Breast epithelium (tissue), 4 donors: ENCODE results near the gene KRTAP12-1. TPM values are rescaled to one million over a fixed set of nuclear protein-coding genes. Genes with fewer than 3 reads are reported as not detected.
"Not testable (repeated sequence)": the region's sequence is repeated elsewhere in the genome, so short reads cannot be mapped to it uniquely, and the experiment has no call there.

Source experiments
- DNase-seq, 2 donors: peaks; one replicate each; pipeline ENCODE4 v3.0.0-alpha.2; 2019; ENCODE audit warnings: low spot score in 2 of 2
- H3K27ac ChIP-seq, 2 donors: fragments of 200-600 bp; sonication (generic) in 1 of 2; one replicate each; pipeline ENCODE4 v1.5.1; 2016 to 2019; ENCODE audit warnings: mild to moderate bottlenecking in 1 of 2
- H3K27me3 ChIP-seq, 2 donors: fragments of 200-600 bp; sonication (generic) in 1 of 2; one replicate each; pipeline versions ENCODE4 v1.5.1 to v1.6.0; 2017 to 2019; ENCODE audit warnings: control low read depth in 1 of 2, mild to moderate bottlenecking in 1 of 2
- H3K36me3 ChIP-seq: fragments of 200-600 bp; one replicate; pipeline ENCODE4 v1.5.1; 2019
- H3K4me1 ChIP-seq, 2 donors: fragments of 200-600 bp; sonication (generic); one replicate each; pipeline ENCODE4 v1.5.1; 2016 to 2019; ENCODE audit warnings: control low read depth in 1 of 2
- H3K4me3 ChIP-seq, 3 donors: fragments of 200-600 bp; sonication (generic); 1 replicate in 2 of 3; 2 replicates in 1 of 3; pipeline ENCODE4 v1.5.1; 2016 to 2019; ENCODE audit warnings: mild to moderate bottlenecking in 3 of 3, moderate library complexity in 2 of 3
- H3K9me3 ChIP-seq, 2 donors: fragments of 200-600 bp; sonication (generic) in 1 of 2; one replicate each; pipeline ENCODE4 v1.5.1; 2016 to 2019; ENCODE audit warnings: control low read depth in 1 of 2
- POLR2A ChIP-seq: fragments of 450-650 bp; IDR thresholded peaks from one replicate; pipeline ENCODE4 v1.6.1; 2016; ENCODE audit warnings: antibody characterized with exemption, mild to moderate bottlenecking, moderate library complexity
- POLR2AphosphoS5 ChIP-seq, 3 donors: sonication (generic); formaldehyde crosslinking; IDR thresholded peaks; one replicate each; pipeline ENCODE4 v1.6.1; 2017; ENCODE audit warnings: antibody characterized with exemption in 3 of 3
- intact Hi-C: fragments of 100-400 bp; cut with DNase I; formaldehyde crosslinking; loops from one replicate; pipeline ENCODE4 v1.15.1; 2023; ENCODE audit warnings: low total_unique reads
- total RNA-seq, 3 donors: library from RNA; depleted of rRNA; stranded (reverse); fragments of >200 nt; gene quantifications; one replicate each; pipeline ENCODE4 v1.1.0, GENCODE V29; 2016
- TF ChIP-seq, protein P1 (sequence below), 3 donors: fragments of 450-650 bp; IDR thresholded peaks; one replicate each; pipeline ENCODE4 v1.5.1; 2016 to 2017; ENCODE audit warnings: antibody characterized with exemption in 3 of 3, mild to moderate bottlenecking in 3 of 3, moderate library complexity in 3 of 3

The KRTAP12-1 gene
- total RNA-seq, 3 donors from 2014 or later, result not detected

DNA sequence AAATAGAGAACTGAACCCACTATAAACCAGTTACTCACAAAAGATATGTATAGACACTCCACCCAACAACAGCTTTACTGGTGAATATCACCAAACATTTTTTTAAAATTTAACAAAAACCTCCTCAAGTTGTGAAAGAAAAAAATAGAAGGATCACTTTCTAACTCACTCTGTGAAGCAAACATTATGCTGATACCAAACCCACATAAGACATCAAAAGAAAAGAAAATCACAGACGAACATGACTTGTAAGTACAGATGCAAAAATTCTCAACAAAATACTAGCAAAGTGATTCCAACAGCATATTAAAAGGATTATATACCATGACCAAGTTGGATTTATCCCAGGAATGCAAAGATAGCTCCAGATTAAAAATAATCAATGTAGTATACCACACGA, 9.7 kb upstream of the KRTAP12-1 start:
- Histone ChIP-seq H3K36me3 (no peaks in the 10 kb centered on the region), H3K27me3 (peaks cover 0 to 30% of the 10 kb centered on the region in 2 donors), H3K4me3 (no peak overlapping the region), H3K9me3 (peaks cover 10 to 26% of the 10 kb centered on the region in 2 donors), H3K4me1 (no peaks in the 10 kb centered on the region), H3K27ac (no peak overlapping the region)
- no peak for DNase-seq
- TF ChIP-seq POLR2AphosphoS5 (IDR thresholded peaks at IDR 0.05) (no peak), POLR2A (no peak)
- TF ChIP-seq, protein P1, sequence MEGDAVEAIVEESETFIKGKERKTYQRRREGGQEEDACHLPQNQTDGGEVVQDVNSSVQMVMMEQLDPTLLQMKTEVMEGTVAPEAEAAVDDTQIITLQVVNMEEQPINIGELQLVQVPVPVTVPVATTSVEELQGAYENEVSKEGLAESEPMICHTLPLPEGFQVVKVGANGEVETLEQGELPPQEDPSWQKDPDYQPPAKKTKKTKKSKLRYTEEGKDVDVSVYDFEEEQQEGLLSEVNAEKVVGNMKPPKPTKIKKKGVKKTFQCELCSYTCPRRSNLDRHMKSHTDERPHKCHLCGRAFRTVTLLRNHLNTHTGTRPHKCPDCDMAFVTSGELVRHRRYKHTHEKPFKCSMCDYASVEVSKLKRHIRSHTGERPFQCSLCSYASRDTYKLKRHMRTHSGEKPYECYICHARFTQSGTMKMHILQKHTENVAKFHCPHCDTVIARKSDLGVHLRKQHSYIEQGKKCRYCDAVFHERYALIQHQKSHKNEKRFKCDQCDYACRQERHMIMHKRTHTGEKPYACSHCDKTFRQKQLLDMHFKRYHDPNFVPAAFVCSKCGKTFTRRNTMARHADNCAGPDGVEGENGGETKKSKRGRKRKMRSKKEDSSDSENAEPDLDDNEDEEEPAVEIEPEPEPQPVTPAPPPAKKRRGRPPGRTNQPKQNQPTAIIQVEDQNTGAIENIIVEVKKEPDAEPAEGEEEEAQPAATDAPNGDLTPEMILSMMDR (IDR thresholded peaks at IDR 0.05), result no peak
- intact Hi-C loops, result no loop called here

DNA sequence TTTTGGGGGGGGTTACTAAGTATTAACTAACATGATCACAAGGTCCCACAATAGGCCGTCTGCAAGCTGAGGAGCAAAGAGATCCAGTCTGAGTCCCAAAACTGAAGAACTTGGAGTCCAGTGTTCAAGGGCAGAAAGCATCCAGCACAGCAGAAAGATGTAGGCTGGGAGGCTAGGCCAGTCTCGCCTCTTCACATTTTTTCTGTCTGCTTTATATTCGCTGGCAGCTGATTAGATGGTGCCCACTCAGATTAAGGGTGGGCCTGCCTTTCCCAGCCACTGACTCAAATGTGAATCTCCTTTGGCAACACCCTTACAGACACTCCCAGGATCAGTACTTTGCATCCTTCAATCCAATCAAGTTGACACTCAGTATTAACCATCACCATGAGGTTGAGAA, 7.8 kb upstream of the KRTAP12-1 start:
- H3K27ac ChIP-seq, intact Hi-C loops, H3K4me1 ChIP-seq, H3K4me3 ChIP-seq, DNase-seq, H3K36me3 ChIP-seq: not testable (repeated sequence)
- peaks cover 0 to 31% of the 10 kb centered on the region in 2 donors for H3K27me3 ChIP-seq
- H3K9me3 ChIP-seq, result peaks cover 10 to 26% of the 10 kb centered on the region in 2 donors

DNA sequence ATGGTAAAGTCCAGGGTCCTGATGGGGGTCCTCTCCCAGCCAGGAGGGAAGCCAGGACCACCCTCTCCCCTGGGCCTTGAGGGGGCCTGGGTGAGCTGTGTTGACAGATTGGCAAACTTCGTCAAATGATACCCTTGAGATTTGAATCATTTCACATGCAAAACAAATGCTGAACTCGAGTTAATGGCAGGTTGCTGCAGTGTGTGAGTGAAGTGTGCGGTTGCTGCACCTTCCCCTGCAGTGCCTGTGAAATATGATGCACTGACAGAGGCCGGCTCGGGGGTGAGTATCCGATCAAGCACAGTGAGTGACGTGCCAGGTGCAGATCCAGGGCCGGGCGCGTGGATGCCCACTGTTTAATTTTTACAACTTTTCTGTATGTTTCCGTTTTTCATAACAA, 5.7 kb upstream of the KRTAP12-1 start:
- Histone ChIP-seq H3K27me3 (peaks cover 0 to 31% of the 10 kb centered on the region in 2 donors), H3K4me3 (no peak overlapping the region), H3K36me3 (no peaks in the 10 kb centered on the region), H3K27ac (no peak overlapping the region), H3K4me1 (no peaks in the 10 kb centered on the region), H3K9me3 (peaks cover under 1 to 10% of the 10 kb centered on the region in 2 donors)
- no peak for DNase-seq
- intact Hi-C loops, result no loop called here
- TF ChIP-seq, protein P1 (IDR thresholded peaks at IDR 0.05), result no peak
- TF ChIP-seq POLR2A (no peak), POLR2AphosphoS5 (IDR thresholded peaks at IDR 0.05) (no peak)

DNA sequence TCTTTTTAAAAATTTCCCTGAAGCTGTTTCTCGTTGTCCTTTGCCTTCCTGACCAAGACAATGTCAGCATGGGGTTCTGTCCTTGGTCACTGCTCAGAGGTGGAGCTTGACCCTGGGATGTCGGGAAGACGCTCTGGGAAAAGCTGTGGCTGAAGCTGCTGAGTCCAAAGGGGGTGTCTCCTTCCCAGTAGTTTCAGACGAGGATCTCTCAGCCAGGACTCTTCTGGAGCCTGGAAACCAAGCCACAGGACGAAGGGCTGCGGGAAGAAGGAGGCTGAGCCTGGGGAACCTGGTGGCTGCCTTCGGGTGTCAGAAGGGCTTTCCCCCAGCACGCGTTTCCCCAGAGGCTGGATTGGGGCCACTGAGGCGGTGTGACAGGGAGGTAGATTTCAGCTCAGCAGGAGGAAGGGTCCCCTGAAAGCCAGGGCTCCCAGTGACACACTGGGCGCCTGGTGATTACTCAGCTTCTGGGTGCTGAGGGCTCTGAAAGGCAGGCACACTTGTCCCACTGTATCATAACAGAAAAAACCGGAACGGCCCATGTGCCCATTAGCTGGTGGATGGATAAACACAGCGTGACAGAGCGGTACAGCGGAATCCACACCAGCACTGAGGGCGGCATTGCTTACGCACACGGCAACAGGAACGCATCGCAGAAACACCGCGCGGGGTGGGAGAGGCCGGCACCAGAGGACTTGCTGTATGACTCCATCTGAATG, 5.0 kb upstream of the KRTAP12-1 start:
- Histone ChIP-seq H3K36me3 (no peaks in the 10 kb centered on the region), H3K4me1 (no peaks in the 10 kb centered on the region), H3K4me3 (no peak overlapping the region), H3K27me3 (peaks cover 0 to 31% of the 10 kb centered on the region in 2 donors), H3K27ac (no peak overlapping the region), H3K9me3 (peaks cover 0 to 3% of the 10 kb centered on the region in 2 donors)
- no peak for DNase-seq
- TF ChIP-seq, protein P1 (IDR thresholded peaks at IDR 0.05), result no peak
- no peak for TF ChIP-seq POLR2AphosphoS5 (IDR thresholded peaks at IDR 0.05)
- intact Hi-C loops, result no loop called here

DNA sequence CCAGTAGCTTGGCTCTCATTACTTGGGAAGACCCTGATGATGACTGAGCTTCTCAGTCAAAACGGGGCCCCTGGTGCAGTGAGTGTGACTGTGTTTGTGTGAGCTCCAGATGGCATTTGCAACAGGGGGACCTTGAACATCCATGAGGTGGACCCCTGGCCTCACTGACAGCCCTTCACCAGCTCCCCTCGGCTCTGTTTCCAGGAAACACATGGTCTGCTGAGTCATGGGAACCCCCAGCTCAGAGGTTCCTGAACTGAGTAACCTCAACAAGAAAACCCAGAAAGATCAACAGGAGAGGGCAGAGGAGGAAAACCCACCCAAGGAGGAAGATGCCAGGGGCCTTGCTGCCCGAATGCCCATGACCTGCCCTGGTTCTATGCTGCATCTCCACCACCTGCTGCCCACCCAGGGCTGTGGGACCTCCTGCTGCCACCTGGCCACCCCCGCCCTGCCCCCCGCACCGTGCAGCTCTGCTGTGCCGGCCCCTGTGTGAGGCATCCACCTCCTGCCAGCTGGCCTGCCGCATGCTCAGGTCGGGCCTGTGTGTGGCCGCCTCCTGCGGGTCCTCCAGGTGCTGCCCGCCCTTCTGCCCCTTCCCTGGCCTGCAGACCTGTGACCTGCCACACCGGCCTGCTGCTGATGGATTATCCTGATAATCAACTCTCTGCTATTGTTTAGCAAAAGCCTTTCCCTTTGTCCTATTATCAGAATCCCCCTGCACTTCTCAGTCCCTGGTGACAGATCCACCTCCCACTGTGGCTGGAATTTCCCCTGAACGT, 4.2 kb upstream of the KRTAP12-1 start:
- DNase-seq, result no peak
- H3K4me1 ChIP-seq, result no peaks in the 10 kb centered on the region
- peaks cover 0 to 31% of the 10 kb centered on the region in 2 donors for H3K27me3 ChIP-seq
- no peak overlapping the region for H3K4me3 ChIP-seq
- H3K27ac ChIP-seq, result no peak overlapping the region
- no peaks in the 10 kb centered on the region for H3K9me3 ChIP-seq
- intact Hi-C loops, result no loop called here
- TF ChIP-seq POLR2AphosphoS5 (IDR thresholded peaks at IDR 0.05), result no peak
- no peak for TF ChIP-seq POLR2A
- TF ChIP-seq, protein P1 (IDR thresholded peaks at IDR 0.05), result no peak
- no peaks in the 10 kb centered on the region for H3K36me3 ChIP-seq

DNA sequence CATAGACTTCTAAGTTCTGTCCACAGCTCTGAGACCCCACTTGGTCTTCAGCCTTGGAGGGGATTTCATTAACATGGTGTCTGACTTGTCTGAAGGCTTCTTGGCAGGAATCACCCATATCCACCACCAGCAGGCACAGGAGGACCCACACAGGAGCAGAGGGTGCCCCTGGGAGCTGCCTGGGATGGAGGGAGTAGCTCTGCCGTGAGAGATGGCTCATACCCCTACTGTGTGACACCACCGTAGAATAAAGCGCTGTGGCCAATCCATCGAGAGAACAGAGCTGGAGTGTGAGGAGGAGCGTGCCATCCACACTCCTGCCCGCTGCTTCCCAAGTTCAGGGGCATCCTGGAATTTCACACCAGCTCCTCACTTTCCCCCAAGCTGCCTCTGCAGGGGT, 3.1 kb upstream of the KRTAP12-1 start:
- H3K36me3 ChIP-seq, H3K4me1 ChIP-seq, H3K27ac ChIP-seq, intact Hi-C loops, DNase-seq, H3K4me3 ChIP-seq, H3K9me3 ChIP-seq: not testable (repeated sequence)
- peaks cover 0 to 31% of the 10 kb centered on the region in 2 donors for H3K27me3 ChIP-seq
